ENCODE results near the gene SHC3.

Gene SHC3

DNA sequence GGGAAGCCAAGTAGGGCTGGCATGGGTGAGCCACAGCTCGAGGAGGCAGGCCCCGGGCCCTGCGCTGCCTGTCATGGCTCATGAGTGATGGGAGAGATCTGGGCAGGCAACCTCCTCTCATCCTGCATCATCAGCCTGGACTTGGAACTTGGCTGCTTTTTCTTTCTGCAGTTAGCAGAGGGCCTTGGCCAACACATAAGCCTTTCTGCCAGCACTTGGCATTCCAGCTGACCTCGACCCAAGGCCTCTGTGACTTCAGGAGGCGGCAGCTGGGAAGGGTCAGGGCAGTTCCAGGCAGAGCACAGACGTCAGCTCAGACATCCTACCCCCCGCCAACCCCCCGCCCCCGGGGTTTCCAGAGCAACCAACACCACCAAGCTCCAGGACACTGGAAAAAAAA is 179.7 kb downstream of the SHC3 start:
- peak in 7 of 42 donors; percentile 11 to 72 (median 36) for DNase-seq
- intact Hi-C loops (cut with DNase I): no loop called here

DNA sequence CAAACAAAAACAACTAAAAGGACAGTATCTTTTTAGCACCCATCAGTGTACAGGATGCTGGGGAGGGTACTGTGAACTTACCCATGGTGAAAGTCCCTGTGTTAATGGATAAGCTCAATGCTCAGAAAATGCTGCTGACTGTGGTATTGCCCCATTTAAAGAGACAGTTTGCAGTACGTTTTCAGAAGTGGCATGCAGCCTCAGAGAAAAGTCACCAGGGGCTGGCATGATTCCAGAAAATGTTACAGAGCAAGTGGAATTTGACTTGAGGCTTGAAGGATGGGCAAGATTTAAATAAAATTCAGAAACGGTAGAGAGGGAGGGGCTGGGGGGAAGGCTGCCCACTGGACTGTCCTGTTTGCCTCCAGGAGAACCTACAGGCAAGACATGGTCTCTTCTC is 180.1 kb downstream of the SHC3 start:
- peak in 1 of 42 donors; percentile 38 for DNase-seq
- intact Hi-C loops (cut with DNase I): no loop called here

DNA sequence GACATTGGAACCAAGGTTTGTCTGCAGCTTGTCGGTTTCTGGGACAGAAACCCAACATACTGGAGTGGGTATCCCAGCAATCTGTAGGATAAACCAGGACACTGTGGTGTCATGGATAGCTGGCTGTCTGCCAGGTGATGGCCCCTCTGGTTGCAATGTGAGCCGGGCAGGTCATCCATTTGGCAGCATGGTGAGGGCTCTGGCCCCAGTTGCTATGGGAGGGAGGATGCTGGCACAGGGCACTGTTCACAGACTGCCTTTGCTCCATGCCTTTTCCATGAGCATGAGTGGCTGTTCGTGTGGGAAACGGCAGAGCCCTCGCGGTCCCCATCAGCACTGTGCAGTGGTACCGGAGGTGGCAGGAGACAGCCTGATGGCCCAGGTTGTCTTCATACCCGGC is 181.0 kb downstream of the SHC3 start:
- intact Hi-C loops (cut with DNase I): no loop called here
- DNase-seq: no peak

DNA sequence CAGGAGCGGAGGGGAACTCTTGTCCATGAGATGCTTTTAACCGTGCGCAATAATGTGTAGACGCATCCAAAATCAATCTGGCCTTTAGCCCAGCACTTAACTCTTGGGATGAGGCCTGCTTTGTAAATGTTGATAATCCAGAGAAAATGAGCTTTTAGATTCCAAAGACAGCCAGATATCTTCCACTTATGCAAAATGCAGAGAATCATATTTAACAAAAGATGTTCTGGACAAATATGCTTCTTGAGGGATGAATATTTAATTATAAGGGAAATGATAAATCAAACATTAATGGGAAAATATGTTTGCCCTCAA is 181.7 kb downstream of the SHC3 start:
- intact Hi-C loops (cut with DNase I): no loop called here
- no peak for DNase-seq

- no peak for DNase-seq
- intact Hi-C loops (cut with DNase I): no loop called here
Observed at GRCh38 chr9:88996046-88996920, 182.3 kb downstream of the SHC3 start.

DNA sequence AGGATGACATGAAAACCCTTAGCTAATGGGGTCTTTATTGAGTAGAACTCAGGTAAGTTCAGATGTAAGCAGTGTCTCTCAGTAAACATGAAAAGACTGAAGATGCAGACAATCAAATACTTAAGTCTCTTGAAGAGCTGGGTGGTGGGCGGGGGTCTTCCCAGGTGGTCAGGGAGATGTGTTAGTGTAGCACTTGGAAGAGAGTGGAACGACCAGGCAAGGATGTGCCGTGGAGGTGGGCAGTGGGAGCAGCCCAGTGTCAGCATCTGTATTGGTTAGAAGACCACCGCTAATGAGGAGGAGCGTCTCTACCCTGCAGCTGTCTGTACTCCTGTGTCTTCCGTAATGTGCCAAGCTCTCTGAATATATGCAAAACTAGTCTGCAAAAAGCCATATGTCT is 183.0 kb downstream of the SHC3 start:
- intact Hi-C loops (cut with DNase I): no loop called here
- DNase-seq: no peak

DNA sequence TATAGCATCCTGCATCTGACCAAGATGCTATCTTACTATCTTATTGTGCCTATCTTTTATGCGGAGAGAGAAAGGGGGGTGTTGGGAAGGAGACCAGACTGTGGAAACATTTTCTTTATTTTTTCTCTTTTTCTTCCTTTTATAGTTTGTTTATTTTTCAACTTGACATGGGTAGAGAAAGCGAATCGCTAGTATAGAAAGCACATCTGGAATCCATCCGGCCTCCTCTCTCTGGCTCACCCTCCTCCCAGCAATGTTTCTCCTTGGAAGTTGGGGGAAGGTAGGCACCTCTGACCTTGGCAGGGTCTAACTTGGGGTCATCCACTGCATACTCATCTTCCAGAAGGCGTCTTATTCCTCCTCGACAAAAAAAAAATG is 183.4 kb downstream of the SHC3 start:
- intact Hi-C loops (cut with DNase I): no loop called here
- DNase-seq: no peak

- intact Hi-C loops (cut with DNase I): no loop called here
- no peak for DNase-seq
Observed at GRCh38 chr9:88994469-88995199, 184.0 kb downstream of the SHC3 start.

GRCh38 chr9:88993871-88994460 is 184.7 kb downstream of the SHC3 start:
- intact Hi-C loops (cut with DNase I): no loop called here
- DNase-seq: peak in 1 of 42 donors; percentile 27

- intact Hi-C loops (cut with DNase I): no loop called here
- no peak for DNase-seq
Observed at GRCh38 chr9:88993327-88993726, 185.3 kb downstream of the SHC3 start.

- intact Hi-C loops (cut with DNase I): no loop called here
- no peak for DNase-seq
Observed at GRCh38 chr9:88992556-88992955, 186.1 kb downstream of the SHC3 start.

- intact Hi-C loops (cut with DNase I): no loop called here
- DNase-seq: peak in 16 of 42 donors; percentile 15 to 58 (median 37)
Observed at GRCh38 chr9:88991066-88992034, 187.3 kb downstream of the SHC3 start, which contains the start of gene S1PR3. S1PR3 (plus strand) TSS chr9:88991468; CDS start chr9:89001201, 9,733 bp downstream.

GRCh38 chr9:88990729-88991065 is 187.9 kb downstream of the SHC3 start:
- intact Hi-C loops (cut with DNase I): no loop called here
- peak in 3 of 42 donors; percentile 12 to 40 (median 22) for DNase-seq

- DNase-seq: peak in 2 of 42 donors; percentile 27 to 30
- intact Hi-C loops (cut with DNase I): no loop called here
Observed at GRCh38 chr9:88990041-88990728, 188.4 kb downstream of the SHC3 start.

- DNase-seq: peak in 1 of 42 donors; percentile 23
- intact Hi-C loops (cut with DNase I): no loop called here
Observed at GRCh38 chr9:88988796-88989641, 189.6 kb downstream of the SHC3 start.

GRCh38 chr9:88987661-88988060 is 191.0 kb downstream of the SHC3 start:
- no peak for DNase-seq
- intact Hi-C loops (cut with DNase I): no loop called here

DNA sequence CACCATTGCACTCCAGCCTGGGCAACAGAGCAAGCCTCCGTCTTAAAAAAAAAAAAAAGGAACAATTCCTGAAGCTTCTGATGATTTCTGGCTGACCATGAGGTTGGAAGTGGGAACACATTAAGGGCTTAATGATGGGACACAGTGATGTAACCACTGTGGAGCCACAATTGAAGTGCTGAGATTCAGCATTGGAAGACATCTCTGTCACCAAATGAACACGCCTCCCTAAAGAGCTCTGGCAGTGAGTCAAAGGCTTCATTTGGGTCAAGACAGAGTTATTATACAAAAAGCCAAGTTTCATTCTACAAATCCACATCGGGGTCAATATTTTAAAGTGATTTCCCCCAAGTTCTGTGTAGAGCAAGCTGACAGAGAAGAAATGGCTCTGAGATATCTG is 191.8 kb downstream of the SHC3 start:
- intact Hi-C loops (cut with DNase I): no loop called here
- DNase-seq: no peak

DNA sequence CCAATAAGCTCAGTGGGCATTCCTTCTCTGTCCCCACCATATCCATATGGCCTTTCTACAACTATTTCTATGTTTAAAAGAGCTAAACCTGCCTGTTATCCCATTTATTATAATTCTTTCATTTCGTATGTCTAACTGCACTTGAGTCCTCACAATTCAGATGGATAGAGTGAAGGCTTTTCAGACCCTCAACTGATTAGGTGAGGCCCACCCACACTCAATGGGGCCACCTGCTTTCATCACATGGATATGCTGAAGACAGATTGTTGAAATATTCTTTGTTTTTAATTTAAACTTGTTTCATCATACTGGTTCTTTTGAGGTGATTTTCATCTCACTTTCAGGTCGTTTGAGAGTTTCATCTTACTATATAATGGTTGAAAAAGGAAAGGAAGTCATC is 193.0 kb downstream of the SHC3 start:
- DNase-seq: no peak
- intact Hi-C loops (cut with DNase I): no loop called here
